ENCODE results near the gene GGN.

GGN gene

GRCh38 chr19:38401148-38401547, 13.3 kb upstream of the GGN start:
- TF ChIP-seq MAX (IDR thresholded peaks at IDR 0.05) (no peak), CREB1 (IDR thresholded peaks at IDR 0.05; ENCODE audit: low read depth) (no peak), EP300 (IDR thresholded peaks at IDR 0.05; ENCODE audit: borderline replicate concordance) (no peak), RAD21 (IDR thresholded peaks at IDR 0.05; ENCODE audit: low read depth) (no peak), TEAD4 (IDR thresholded peaks at IDR 0.05) (no peak), YY1 (IDR thresholded peaks at IDR 0.05; ENCODE audit: low read depth) (no peak), CEBPB (IDR thresholded peaks at IDR 0.05) (no peak), ZBTB7A (IDR thresholded peaks at IDR 0.05; ENCODE audit: low read depth) (no peak), TCF12 (IDR thresholded peaks at IDR 0.05; ENCODE audit: low read depth) (no peak)

GRCh38 chr19:38400361-38400760, 12.5 kb upstream of the GGN start:
- TF ChIP-seq TEAD4 (IDR thresholded peaks at IDR 0.05) (no peak), CEBPB (IDR thresholded peaks at IDR 0.05) (no peak), YY1 (IDR thresholded peaks at IDR 0.05; ENCODE audit: low read depth) (no peak), USF1 (IDR thresholded peaks at IDR 0.05) (no peak), EGR1 (IDR thresholded peaks at IDR 0.05) (no peak), NFIC (IDR thresholded peaks at IDR 0.05) (no peak), MAX (IDR thresholded peaks at IDR 0.05) (no peak), EP300 (IDR thresholded peaks at IDR 0.05; ENCODE audit: borderline replicate concordance) (no peak), TCF12 (IDR thresholded peaks at IDR 0.05; ENCODE audit: low read depth) (no peak), RAD21 (IDR thresholded peaks at IDR 0.05; ENCODE audit: low read depth) (no peak), FOXM1 (IDR thresholded peaks at IDR 0.05; ENCODE audit: borderline replicate concordance, low read depth) (no peak), ZBTB7A (IDR thresholded peaks at IDR 0.05; ENCODE audit: low read depth) (no peak), REST (IDR thresholded peaks at IDR 0.05; ENCODE audit: low read depth) (no peak), TAF1 (IDR thresholded peaks at IDR 0.05; ENCODE audit: low read depth) (no peak), CREB1 (IDR thresholded peaks at IDR 0.05; ENCODE audit: low read depth) (no peak)

- no peak for TF ChIP-seq NFIC (IDR thresholded peaks at IDR 0.05)
- no peak for TF ChIP-seq TEAD4 (IDR thresholded peaks at IDR 0.05)
- no peak for TF ChIP-seq YY1 (IDR thresholded peaks at IDR 0.05; ENCODE audit: low read depth)
Observed at GRCh38 chr19:38399537-38399936, 11.7 kb upstream of the GGN start.

- no peak for TF ChIP-seq REST (IDR thresholded peaks at IDR 0.05; ENCODE audit: low read depth)
- TF ChIP-seq ZBTB7A (IDR thresholded peaks at IDR 0.05; ENCODE audit: low read depth): no peak
- no peak for TF ChIP-seq TCF12 (IDR thresholded peaks at IDR 0.05; ENCODE audit: low read depth)
- no peak for TF ChIP-seq TAF1 (IDR thresholded peaks at IDR 0.05; ENCODE audit: low read depth)
- no peak for TF ChIP-seq MAX (IDR thresholded peaks at IDR 0.05)
Observed at GRCh38 chr19:38399081-38399480, 11.2 kb upstream of the GGN start.

- TF ChIP-seq EGR1 (IDR thresholded peaks at IDR 0.05): no peak
- no peak for TF ChIP-seq RAD21 (IDR thresholded peaks at IDR 0.05; ENCODE audit: low read depth)
- TF ChIP-seq USF1 (IDR thresholded peaks at IDR 0.05): no peak
- no peak for TF ChIP-seq YY1 (IDR thresholded peaks at IDR 0.05; ENCODE audit: low read depth)
- TF ChIP-seq TEAD4 (IDR thresholded peaks at IDR 0.05): no peak
- TF ChIP-seq ZBTB7A (IDR thresholded peaks at IDR 0.05; ENCODE audit: low read depth): no peak
- no peak for TF ChIP-seq TAF1 (IDR thresholded peaks at IDR 0.05; ENCODE audit: low read depth)
- no peak for TF ChIP-seq FOXM1 (IDR thresholded peaks at IDR 0.05; ENCODE audit: borderline replicate concordance, low read depth)
- TF ChIP-seq TCF12 (IDR thresholded peaks at IDR 0.05; ENCODE audit: low read depth): no peak
- no peak for TF ChIP-seq MAX (IDR thresholded peaks at IDR 0.05)
- TF ChIP-seq CREB1 (IDR thresholded peaks at IDR 0.05; ENCODE audit: low read depth): no peak
- no peak for TF ChIP-seq EP300 (IDR thresholded peaks at IDR 0.05; ENCODE audit: borderline replicate concordance)
- no peak for TF ChIP-seq REST (IDR thresholded peaks at IDR 0.05; ENCODE audit: low read depth)
- no peak for TF ChIP-seq NFIC (IDR thresholded peaks at IDR 0.05)
- no peak for TF ChIP-seq CEBPB (IDR thresholded peaks at IDR 0.05)
Observed at GRCh38 chr19:38395381-38396114, 7.7 kb upstream of the GGN start.

Measured in Ishikawa (cell line).